Measurements from ENCODE around the gene CAMTA1. TPM values are rescaled to one million over a fixed set of nuclear protein-coding genes. Genes with fewer than 3 reads are reported as not detected.

CAMTA1 gene
- total RNA-seq, 1 donor from 2014 or later, result 38.1 TPM

- H3K4me1 ChIP-seq (ENCODE audit: control insufficient read depth in 3 of 3, insufficient read depth in 3 of 3, low read length in 3 of 3), result peaks cover 9 to 21% (median 15%) of the 10 kb centered on the region in 3 donors
These were observed 689.7 kb downstream of the CAMTA1 start for GRCh38 chr1:7474786-7475502.

GRCh38 chr1:7475691-7476090, 690.4 kb downstream of the CAMTA1 start:
- Histone ChIP-seq H3K4me1 (ENCODE audit: control insufficient read depth in 3 of 3, insufficient read depth in 3 of 3, low read length in 3 of 3) (peaks cover 6 to 13% (median 9%) of the 10 kb centered on the region in 3 donors), H3K36me3 (ENCODE audit: control insufficient read depth in 3 of 3, insufficient read depth in 3 of 3, low read length in 3 of 3) (no peaks in the 10 kb centered on the region), H3K27ac (ENCODE audit: low read depth, low read length) (no peak overlapping the region), H3K27me3 (ENCODE audit: control insufficient read depth in 3 of 3, insufficient read depth in 3 of 3, low read length in 3 of 3) (peaks cover 0 to 6% (median 6%) of the 10 kb centered on the region in 3 donors), H3K9me3 (ENCODE audit: control insufficient read depth in 3 of 3, low read length in 3 of 3) (no peaks in the 10 kb centered on the region), H3K9ac (ENCODE audit: low read depth in 1 of 3, low read length in 3 of 3) (no peak overlapping the region), H3K4me3 (ENCODE audit: low read length in 3 of 3) (no peak overlapping the region)

More at GRCh38 chr1:7474786-7475502, 689.7 kb downstream of the CAMTA1 start:
- no peak overlapping the region for H3K4me3 ChIP-seq (ENCODE audit: low read length in 3 of 3)
- no peaks in the 10 kb centered on the region for H3K36me3 ChIP-seq (ENCODE audit: control insufficient read depth in 3 of 3, insufficient read depth in 3 of 3, low read length in 3 of 3)
- H3K27ac ChIP-seq (ENCODE audit: low read depth, low read length), result no peak overlapping the region
- no peaks in the 10 kb centered on the region for H3K9me3 ChIP-seq (ENCODE audit: control insufficient read depth in 3 of 3, low read length in 3 of 3)
- peaks cover 0 to 9% (median 6%) of the 10 kb centered on the region in 3 donors for H3K27me3 ChIP-seq (ENCODE audit: control insufficient read depth in 3 of 3, insufficient read depth in 3 of 3, low read length in 3 of 3)
- H3K9ac ChIP-seq (ENCODE audit: low read depth in 1 of 3, low read length in 3 of 3), result no peak overlapping the region

- no peak overlapping the region for H3K9ac ChIP-seq (ENCODE audit: low read depth in 1 of 3, low read length in 3 of 3)
- H3K9me3 ChIP-seq (ENCODE audit: control insufficient read depth in 3 of 3, low read length in 3 of 3), result no peaks in the 10 kb centered on the region
- no peak overlapping the region for H3K4me3 ChIP-seq (ENCODE audit: low read length in 3 of 3)
- peaks cover 0 to 11% (median 10%) of the 10 kb centered on the region in 3 donors for H3K27me3 ChIP-seq (ENCODE audit: control insufficient read depth in 3 of 3, insufficient read depth in 3 of 3, low read length in 3 of 3)
- no peaks in the 10 kb centered on the region for H3K36me3 ChIP-seq (ENCODE audit: control insufficient read depth in 3 of 3, insufficient read depth in 3 of 3, low read length in 3 of 3)
- H3K27ac ChIP-seq (ENCODE audit: low read depth, low read length), result no peak overlapping the region
- peaks cover 0 to 6% (median 4%) of the 10 kb centered on the region in 3 donors for H3K4me1 ChIP-seq (ENCODE audit: control insufficient read depth in 3 of 3, insufficient read depth in 3 of 3, low read length in 3 of 3)
These were observed 691.1 kb downstream of the CAMTA1 start for GRCh38 chr1:7476402-7476801.

- Histone ChIP-seq H3K4me1 (ENCODE audit: control insufficient read depth in 3 of 3, insufficient read depth in 3 of 3, low read length in 3 of 3) (peaks cover 0 to under 1% (median 0%) of the 10 kb centered on the region in 3 donors), H3K27me3 (ENCODE audit: control insufficient read depth in 3 of 3, insufficient read depth in 3 of 3, low read length in 3 of 3) (peaks cover 0 to 11% (median 10%) of the 10 kb centered on the region in 3 donors), H3K9me3 (ENCODE audit: control insufficient read depth in 3 of 3, low read length in 3 of 3) (no peaks in the 10 kb centered on the region), H3K36me3 (ENCODE audit: control insufficient read depth in 3 of 3, insufficient read depth in 3 of 3, low read length in 3 of 3) (no peaks in the 10 kb centered on the region), H3K9ac (ENCODE audit: low read depth in 1 of 3, low read length in 3 of 3) (no peak overlapping the region), H3K27ac (ENCODE audit: low read depth, low read length) (no peak overlapping the region), H3K4me3 (ENCODE audit: low read length in 3 of 3) (no peak overlapping the region)
These were observed 691.8 kb downstream of the CAMTA1 start for GRCh38 chr1:7476861-7477547.

- H3K27ac ChIP-seq (ENCODE audit: low read depth, low read length), result no peak overlapping the region
- H3K9ac ChIP-seq (ENCODE audit: low read depth in 1 of 3, low read length in 3 of 3), result no peak overlapping the region
- no peaks in the 10 kb centered on the region for H3K4me1 ChIP-seq (ENCODE audit: control insufficient read depth in 3 of 3, insufficient read depth in 3 of 3, low read length in 3 of 3)
- H3K9me3 ChIP-seq (ENCODE audit: control insufficient read depth in 3 of 3, low read length in 3 of 3), result no peaks in the 10 kb centered on the region
- H3K27me3 ChIP-seq (ENCODE audit: control insufficient read depth in 3 of 3, insufficient read depth in 3 of 3, low read length in 3 of 3), result peaks cover 0 to 13% (median 11%) of the 10 kb centered on the region in 3 donors
- no peak overlapping the region for H3K4me3 ChIP-seq (ENCODE audit: low read length in 3 of 3)
- no peaks in the 10 kb centered on the region for H3K36me3 ChIP-seq (ENCODE audit: control insufficient read depth in 3 of 3, insufficient read depth in 3 of 3, low read length in 3 of 3)
These were observed 692.3 kb downstream of the CAMTA1 start for GRCh38 chr1:7477593-7477992.

- peaks cover 0 to 19% (median 17%) of the 10 kb centered on the region in 3 donors for H3K27me3 ChIP-seq (ENCODE audit: control insufficient read depth in 3 of 3, insufficient read depth in 3 of 3, low read length in 3 of 3)
- no peak overlapping the region for H3K9ac ChIP-seq (ENCODE audit: low read depth in 1 of 3, low read length in 3 of 3)
- H3K27ac ChIP-seq (ENCODE audit: low read depth, low read length), result no peak overlapping the region
- H3K9me3 ChIP-seq (ENCODE audit: control insufficient read depth in 3 of 3, low read length in 3 of 3), result no peaks in the 10 kb centered on the region
- no peak overlapping the region for H3K4me3 ChIP-seq (ENCODE audit: low read length in 3 of 3)
- no peaks in the 10 kb centered on the region for H3K36me3 ChIP-seq (ENCODE audit: control insufficient read depth in 3 of 3, insufficient read depth in 3 of 3, low read length in 3 of 3)
- H3K4me1 ChIP-seq (ENCODE audit: control insufficient read depth in 3 of 3, insufficient read depth in 3 of 3, low read length in 3 of 3), result no peaks in the 10 kb centered on the region
These were observed 693.0 kb downstream of the CAMTA1 start for GRCh38 chr1:7478142-7478790.

- Histone ChIP-seq H3K36me3 (ENCODE audit: control insufficient read depth in 3 of 3, insufficient read depth in 3 of 3, low read length in 3 of 3) (no peaks in the 10 kb centered on the region), H3K4me1 (ENCODE audit: control insufficient read depth in 3 of 3, insufficient read depth in 3 of 3, low read length in 3 of 3) (no peaks in the 10 kb centered on the region), H3K4me3 (ENCODE audit: low read length in 3 of 3) (no peak overlapping the region), H3K9ac (ENCODE audit: low read depth in 1 of 3, low read length in 3 of 3) (no peak overlapping the region), H3K27ac (ENCODE audit: low read depth, low read length) (no peak overlapping the region), H3K9me3 (ENCODE audit: control insufficient read depth in 3 of 3, low read length in 3 of 3) (no peaks in the 10 kb centered on the region), H3K27me3 (ENCODE audit: control insufficient read depth in 3 of 3, insufficient read depth in 3 of 3, low read length in 3 of 3) (peaks cover 0 to 24% (median 23%) of the 10 kb centered on the region in 3 donors)
These were observed 693.7 kb downstream of the CAMTA1 start for GRCh38 chr1:7478809-7479499.

GRCh38 chr1:7479571-7479970, 694.3 kb downstream of the CAMTA1 start:
- H3K36me3 ChIP-seq (ENCODE audit: control insufficient read depth in 3 of 3, insufficient read depth in 3 of 3, low read length in 3 of 3), result no peaks in the 10 kb centered on the region
- no peaks in the 10 kb centered on the region for H3K4me1 ChIP-seq (ENCODE audit: control insufficient read depth in 3 of 3, insufficient read depth in 3 of 3, low read length in 3 of 3)
- peaks cover 0 to 26% (median 24%) of the 10 kb centered on the region in 3 donors for H3K27me3 ChIP-seq (ENCODE audit: control insufficient read depth in 3 of 3, insufficient read depth in 3 of 3, low read length in 3 of 3)
- H3K27ac ChIP-seq (ENCODE audit: low read depth, low read length), result no peak overlapping the region
- H3K4me3 ChIP-seq (ENCODE audit: low read length in 3 of 3), result no peak overlapping the region
- no peak overlapping the region for H3K9ac ChIP-seq (ENCODE audit: low read depth in 1 of 3, low read length in 3 of 3)
- no peaks in the 10 kb centered on the region for H3K9me3 ChIP-seq (ENCODE audit: control insufficient read depth in 3 of 3, low read length in 3 of 3)

- no peaks in the 10 kb centered on the region for H3K9me3 ChIP-seq (ENCODE audit: control insufficient read depth in 3 of 3, low read length in 3 of 3)
- no peak overlapping the region for H3K4me3 ChIP-seq (ENCODE audit: low read length in 3 of 3)
- H3K27ac ChIP-seq (ENCODE audit: low read depth, low read length), result no peak overlapping the region
- H3K36me3 ChIP-seq (ENCODE audit: control insufficient read depth in 3 of 3, insufficient read depth in 3 of 3, low read length in 3 of 3), result no peaks in the 10 kb centered on the region
- peaks cover 0 to 40% (median 24%) of the 10 kb centered on the region in 3 donors for H3K27me3 ChIP-seq (ENCODE audit: control insufficient read depth in 3 of 3, insufficient read depth in 3 of 3, low read length in 3 of 3)
- H3K9ac ChIP-seq (ENCODE audit: low read depth in 1 of 3, low read length in 3 of 3), result no peak overlapping the region
- H3K4me1 ChIP-seq (ENCODE audit: control insufficient read depth in 3 of 3, insufficient read depth in 3 of 3, low read length in 3 of 3), result no peaks in the 10 kb centered on the region
These were observed 695.9 kb downstream of the CAMTA1 start for GRCh38 chr1:7481194-7481593.
